ENCODE data around the gene MGA.
A peak's percentile ranks its signal among the peaks of the same experiment; 100 is the strongest.

MGA gene

DNA sequence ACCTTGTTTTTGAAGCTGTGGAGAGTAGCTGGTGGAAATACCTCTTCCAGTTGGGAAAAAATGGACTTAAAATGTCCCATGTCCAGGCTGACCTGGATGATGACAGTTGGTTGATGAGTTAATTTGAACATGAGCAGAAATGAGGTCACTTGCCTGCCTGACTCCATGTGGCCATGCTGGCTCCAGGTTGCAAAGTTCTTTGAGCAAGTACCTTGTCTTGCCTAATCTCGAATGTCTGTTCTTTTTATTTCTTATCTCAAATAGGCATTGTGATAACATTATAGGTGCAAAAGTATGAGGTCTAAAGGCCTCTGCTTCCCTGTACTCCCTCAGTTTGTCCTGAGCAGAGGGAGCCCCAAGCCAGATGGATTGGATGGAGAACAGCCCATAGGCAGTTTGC is 123.1 kb downstream of the MGA start:
- TF ChIP-seq, protein P1, sequence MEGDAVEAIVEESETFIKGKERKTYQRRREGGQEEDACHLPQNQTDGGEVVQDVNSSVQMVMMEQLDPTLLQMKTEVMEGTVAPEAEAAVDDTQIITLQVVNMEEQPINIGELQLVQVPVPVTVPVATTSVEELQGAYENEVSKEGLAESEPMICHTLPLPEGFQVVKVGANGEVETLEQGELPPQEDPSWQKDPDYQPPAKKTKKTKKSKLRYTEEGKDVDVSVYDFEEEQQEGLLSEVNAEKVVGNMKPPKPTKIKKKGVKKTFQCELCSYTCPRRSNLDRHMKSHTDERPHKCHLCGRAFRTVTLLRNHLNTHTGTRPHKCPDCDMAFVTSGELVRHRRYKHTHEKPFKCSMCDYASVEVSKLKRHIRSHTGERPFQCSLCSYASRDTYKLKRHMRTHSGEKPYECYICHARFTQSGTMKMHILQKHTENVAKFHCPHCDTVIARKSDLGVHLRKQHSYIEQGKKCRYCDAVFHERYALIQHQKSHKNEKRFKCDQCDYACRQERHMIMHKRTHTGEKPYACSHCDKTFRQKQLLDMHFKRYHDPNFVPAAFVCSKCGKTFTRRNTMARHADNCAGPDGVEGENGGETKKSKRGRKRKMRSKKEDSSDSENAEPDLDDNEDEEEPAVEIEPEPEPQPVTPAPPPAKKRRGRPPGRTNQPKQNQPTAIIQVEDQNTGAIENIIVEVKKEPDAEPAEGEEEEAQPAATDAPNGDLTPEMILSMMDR (IDR thresholded peaks at IDR 0.05; ENCODE audit: insufficient read depth, low read depth, low read length, missing control alignments), result no peak
- DNase-seq (ENCODE audit: low read depth), result no peak
- H3K4me3 ChIP-seq (ENCODE audit: low read length), result no peak overlapping the region

DNA sequence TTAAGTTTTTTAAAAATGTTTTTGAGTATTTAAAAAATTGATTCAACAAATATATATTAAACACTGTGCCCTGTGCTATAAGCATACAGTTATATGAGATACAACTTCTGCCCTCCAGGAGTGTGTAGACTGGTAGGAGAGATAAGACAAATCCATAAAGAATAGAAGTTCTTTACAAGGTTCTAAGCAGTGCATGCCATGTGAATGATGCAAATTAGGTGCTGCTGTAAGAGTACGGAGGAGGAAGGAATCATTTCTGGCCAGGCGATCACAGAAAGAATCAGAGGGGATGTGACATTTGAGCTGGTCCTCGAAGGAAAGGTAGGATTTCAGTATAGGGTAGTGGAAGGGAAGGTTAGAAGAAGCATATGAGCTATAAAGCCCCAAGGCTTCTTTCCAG is 128.1 kb downstream of the MGA start:
- TF ChIP-seq, protein P1 (IDR thresholded peaks at IDR 0.05; ENCODE audit: insufficient read depth, low read depth, low read length, missing control alignments), result no peak
- H3K4me3 ChIP-seq (ENCODE audit: low read length), result no peak overlapping the region
- no peak for DNase-seq (ENCODE audit: low read depth)

DNA sequence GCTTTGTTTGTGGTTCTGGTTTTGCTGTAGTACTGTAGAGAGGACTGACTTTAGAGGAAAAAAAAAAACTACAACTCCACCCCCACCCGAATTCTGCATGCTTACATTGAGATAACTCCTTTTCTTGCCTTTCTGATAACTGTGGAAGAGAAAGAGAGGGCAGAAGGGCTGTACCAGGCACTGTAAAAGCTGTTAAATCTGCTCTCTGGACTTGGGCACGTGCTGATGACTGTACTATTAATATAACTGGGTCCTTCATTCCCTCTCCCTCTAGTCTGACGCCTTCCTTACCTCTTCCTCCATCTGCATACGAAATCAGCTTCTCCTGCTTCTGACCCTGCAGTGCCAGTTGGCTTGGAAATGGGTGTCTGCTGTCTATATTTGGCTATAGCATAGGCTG is 129.0 kb downstream of the MGA start:
- no peak for DNase-seq (ENCODE audit: low read depth)
- H3K4me3 ChIP-seq (ENCODE audit: low read length), result no peak overlapping the region
- TF ChIP-seq, protein P1 (IDR thresholded peaks at IDR 0.05; ENCODE audit: insufficient read depth, low read depth, low read length, missing control alignments), result no peak

DNA sequence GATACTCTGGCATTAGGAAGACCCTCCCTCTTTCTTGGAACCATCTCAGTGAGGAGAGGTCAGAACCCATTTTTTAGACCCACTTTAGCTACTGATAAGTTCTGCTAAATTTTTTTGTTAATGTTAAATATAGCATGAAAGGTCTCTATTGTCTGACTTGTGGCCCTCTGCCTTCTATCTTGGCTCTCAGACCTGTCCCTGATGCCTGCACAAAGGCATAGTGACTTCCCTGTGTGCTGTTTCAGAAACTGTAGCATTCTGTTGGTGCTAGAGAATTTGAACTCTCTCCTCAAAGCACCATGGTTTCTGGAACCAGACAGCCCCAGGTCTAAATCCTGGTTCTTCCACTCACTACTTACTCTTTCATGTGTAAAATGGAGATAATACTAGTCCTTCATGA is 129.5 kb downstream of the MGA start:
- TF ChIP-seq, protein P1 (IDR thresholded peaks at IDR 0.05; ENCODE audit: insufficient read depth, low read depth, low read length, missing control alignments), result no peak
- no peak for DNase-seq (ENCODE audit: low read depth)
- H3K4me3 ChIP-seq (ENCODE audit: low read length), result no peak overlapping the region

DNA sequence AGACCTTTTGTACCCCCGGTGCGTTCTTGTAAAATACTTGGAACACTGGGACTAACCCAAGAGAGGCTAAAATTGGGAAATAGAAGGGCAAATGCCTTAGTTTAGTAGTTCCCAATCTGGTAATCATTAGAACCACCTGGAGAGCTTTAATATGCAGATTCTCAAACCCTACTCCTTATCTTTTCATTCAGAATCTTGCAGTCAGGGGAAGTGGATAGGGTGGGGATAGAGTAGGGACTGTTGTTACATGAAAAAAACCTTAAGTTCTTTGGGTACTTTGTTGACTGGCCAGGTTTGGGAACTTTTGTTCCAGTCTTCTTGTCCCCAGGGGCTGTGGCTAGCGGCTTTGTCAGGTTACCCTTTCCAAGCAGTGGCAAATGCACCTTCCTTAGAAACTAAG is 130.0 kb downstream of the MGA start:
- H3K4me3 ChIP-seq (ENCODE audit: low read length), result no peak overlapping the region
- TF ChIP-seq, protein P1 (IDR thresholded peaks at IDR 0.05; ENCODE audit: insufficient read depth, low read depth, low read length, missing control alignments), result no peak
- DNase-seq (ENCODE audit: low read depth), result no peak

DNA sequence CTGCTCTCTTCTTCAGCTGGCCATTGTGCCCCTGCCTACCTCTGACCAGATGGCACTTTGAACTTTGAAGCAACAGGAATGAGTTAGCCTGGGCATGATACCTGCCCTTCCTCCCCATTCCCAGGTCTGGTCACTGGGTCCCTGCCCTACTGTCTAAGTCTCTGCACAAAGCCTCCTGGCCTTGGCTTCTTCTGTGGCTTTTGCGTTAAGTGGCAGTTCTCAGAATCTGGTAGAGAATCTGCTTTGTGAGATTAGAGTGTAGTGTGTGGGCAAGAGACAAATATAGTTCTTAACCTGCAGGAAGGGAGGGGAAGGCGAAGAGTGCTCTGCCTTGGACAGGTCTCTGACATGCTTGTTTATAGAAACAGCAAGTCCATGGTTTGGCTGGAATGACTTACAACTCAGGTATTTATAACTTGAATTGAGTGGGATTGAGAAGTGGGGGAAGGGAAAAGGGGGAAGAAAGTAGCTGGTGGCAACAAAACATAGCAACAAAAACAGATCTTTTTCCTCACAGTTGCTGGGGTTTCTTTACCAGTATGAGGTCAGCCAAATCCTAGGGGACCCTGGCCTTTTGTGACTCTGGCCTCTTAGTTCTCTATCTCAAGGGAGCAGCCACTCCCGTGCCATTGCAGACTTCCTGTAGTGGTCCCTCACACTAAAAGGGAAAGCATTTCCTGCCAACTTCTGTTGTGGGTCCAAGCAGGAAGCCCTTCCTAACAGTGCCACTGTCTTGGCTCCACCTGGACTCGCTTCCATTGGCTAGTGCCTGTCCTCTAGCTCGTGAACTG is 130.7 kb downstream of the MGA start:
- no peak overlapping the region for H3K4me3 ChIP-seq (ENCODE audit: low read length)
- peak; percentile 65 for DNase-seq (ENCODE audit: low read depth)
- TF ChIP-seq, protein P1 (IDR thresholded peaks at IDR 0.05; ENCODE audit: insufficient read depth, low read depth, low read length, missing control alignments), result no peak

DNA sequence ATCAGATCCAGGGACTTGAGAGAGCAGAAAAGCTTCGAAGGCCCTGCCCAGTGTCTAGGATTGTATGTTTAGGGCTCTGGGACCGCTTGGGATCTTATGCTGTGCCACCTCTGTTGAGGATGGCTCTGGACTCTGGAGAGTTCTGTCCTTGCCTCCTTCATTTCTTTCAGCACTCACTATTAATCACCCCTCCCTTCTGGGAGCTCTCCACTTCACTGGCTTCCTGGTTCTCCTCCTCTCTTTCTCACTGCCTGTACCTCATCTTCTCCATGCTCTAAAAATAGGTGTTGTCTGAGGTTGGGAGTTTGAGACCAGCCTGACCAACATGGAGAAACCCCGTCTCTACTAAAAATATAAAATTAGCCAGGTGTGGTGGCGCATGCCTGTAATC is 131.3 kb downstream of the MGA start:
- DNase-seq (ENCODE audit: low read depth), result no peak
- no peak overlapping the region for H3K4me3 ChIP-seq (ENCODE audit: low read length)
- TF ChIP-seq, protein P1 (IDR thresholded peaks at IDR 0.05; ENCODE audit: insufficient read depth, low read depth, low read length, missing control alignments), result no peak

Measured in epithelial cell of esophagus (primary cell).